H9 (cell line): ENCODE measurements around the gene FAM221B. TPM values are rescaled to one million over a fixed set of nuclear protein-coding genes. Genes with fewer than 3 reads are reported as not detected.

ENCODE experiments used
- DNase-seq: peaks from one replicate; pipeline ENCODE4 v3.0.0-alpha.2; 2017
- H2AFZ ChIP-seq: one replicate; pipeline ENCODE4 v1.6.1; 2013; ENCODE audit warnings: mild to moderate bottlenecking, low read length, control low read depth, moderate library complexity
- H2AK5ac ChIP-seq: 2 replicates; pipeline ENCODE4 v1.6.1; 2013; ENCODE audit warnings: low read length, control low read depth, mixed read lengths; ENCODE audit not compliant: insufficient read length
- H2BK120ac ChIP-seq: one replicate; pipeline ENCODE4 v1.6.1; 2013; ENCODE audit warnings: low read depth, mild to moderate bottlenecking, low read length, control low read depth, inconsistent platforms; ENCODE audit not compliant: poor library complexity, severe bottlenecking
- H2BK12ac ChIP-seq: 2 replicates; pipeline ENCODE4 v1.6.1; 2013; ENCODE audit warnings: low read length, control low read depth, mixed read lengths, low read depth; ENCODE audit not compliant: insufficient read length
- H2BK15ac ChIP-seq: 2 replicates; pipeline ENCODE4 v1.6.1; 2013; ENCODE audit warnings: low read depth, low read length, control low read depth
- H2BK20ac ChIP-seq: one replicate; pipeline ENCODE4 v1.6.1; 2013; ENCODE audit warnings: low read depth, mild to moderate bottlenecking, low read length, control low read depth, inconsistent platforms; ENCODE audit not compliant: poor library complexity, severe bottlenecking
- H2BK5ac ChIP-seq: 2 replicates; pipeline ENCODE4 v1.6.1; 2013; ENCODE audit warnings: low read length, control low read depth, mixed read lengths; ENCODE audit not compliant: insufficient read length
- H3K14ac ChIP-seq: 2 replicates; pipeline ENCODE4 v1.6.1; 2013; ENCODE audit warnings: low read length, control low read depth; ENCODE audit not compliant: insufficient read depth
- H3K18ac ChIP-seq: 2 replicates; pipeline ENCODE4 v1.6.1; 2013; ENCODE audit warnings: low read depth, mild to moderate bottlenecking, mixed read lengths, low read length, control low read depth; ENCODE audit not compliant: insufficient read length
- H3K23ac ChIP-seq: 2 replicates; pipeline ENCODE4 v1.6.1; 2013; ENCODE audit warnings: low read length, control low read depth, mixed read lengths, low read depth; ENCODE audit not compliant: insufficient read length
- H3K23me2 ChIP-seq: 2 replicates; pipeline ENCODE4 v1.6.1; 2013; ENCODE audit warnings: low read depth, mild to moderate bottlenecking, mixed read lengths, low read length, control low read depth; ENCODE audit not compliant: insufficient read length, poor library complexity, severe bottlenecking
- H3K27ac ChIP-seq: 2 replicates; pipeline ENCODE4 v1.5.1; 2013; ENCODE audit warnings: low read length, control low read depth, mixed read lengths, low read depth; ENCODE audit not compliant: insufficient read length
- H3K27me3 ChIP-seq: 2 replicates; pipeline ENCODE4 v1.6.1; 2013; ENCODE audit warnings: low read length, control low read depth, inconsistent platforms; ENCODE audit not compliant: insufficient read depth
- H3K4ac ChIP-seq: 2 replicates; pipeline ENCODE4 v1.6.1; 2013; ENCODE audit warnings: low read depth, mild to moderate bottlenecking, control low read depth, inconsistent platforms, low read length, moderate library complexity
- H3K4me1 ChIP-seq: 2 replicates; pipeline ENCODE4 v1.6.1; 2013; ENCODE audit warnings: low read length, control low read depth, inconsistent platforms; ENCODE audit not compliant: insufficient read depth
- H3K4me2 ChIP-seq: 2 replicates; pipeline ENCODE4 v1.6.1; 2013; ENCODE audit warnings: low read length, control low read depth, mixed read lengths; ENCODE audit not compliant: insufficient read length, insufficient read depth
- H3K56ac ChIP-seq: 2 replicates; pipeline ENCODE4 v1.6.1; 2013; ENCODE audit warnings: low read depth, mild to moderate bottlenecking, mixed read lengths, low read length, control low read depth; ENCODE audit not compliant: insufficient read length
- H3K79me1 ChIP-seq: 2 replicates; pipeline ENCODE4 v1.6.1; 2013; ENCODE audit warnings: low read depth, mild to moderate bottlenecking, moderate library complexity, low read length, control low read depth, inconsistent platforms; ENCODE audit not compliant: insufficient read depth, poor library complexity, severe bottlenecking
- H3K79me2 ChIP-seq: 2 replicates; pipeline ENCODE4 v1.6.1; 2013; ENCODE audit warnings: low read length, control low read depth, inconsistent platforms; ENCODE audit not compliant: insufficient read depth
- H3K9ac ChIP-seq: 2 replicates; pipeline ENCODE4 v1.6.1; 2013; ENCODE audit warnings: low read length, control low read depth, mixed read lengths; ENCODE audit not compliant: insufficient read length; ENCODE audit errors: extremely low read depth
- H3K9me3 ChIP-seq: one replicate; pipeline ENCODE4 v1.6.1; 2013; ENCODE audit warnings: low read depth, low read length, inconsistent platforms; ENCODE audit not compliant: control insufficient read depth
- H3T11ph ChIP-seq: one replicate; pipeline ENCODE4 v1.6.1; 2013; ENCODE audit warnings: mild to moderate bottlenecking, low read length, control low read depth, inconsistent platforms
- H4K20me1 ChIP-seq: one replicate; pipeline ENCODE4 v1.6.1; 2013; ENCODE audit not compliant: control insufficient read depth, insufficient read length, insufficient read depth
- H4K5ac ChIP-seq: 2 replicates; pipeline ENCODE4 v1.6.1; 2013; ENCODE audit warnings: low read depth, mild to moderate bottlenecking, mixed read lengths, low read length, control low read depth; ENCODE audit not compliant: insufficient read length
- H4K8ac ChIP-seq: replicated peaks from 2 replicates; pipeline ENCODE4 v1.6.1; 2013; ENCODE audit warnings: low read length, control low read depth, mixed read lengths, low read depth; ENCODE audit not compliant: insufficient read length
- H4K91ac ChIP-seq: 2 replicates; pipeline ENCODE4 v1.6.1; 2013; ENCODE audit warnings: low read depth, mild to moderate bottlenecking, moderate library complexity, mixed read lengths, low read length, control low read depth; ENCODE audit not compliant: insufficient read length
- H3K27ac Mint-ChIP-seq, 3 experiments: 2 replicates in 2 of 3; 3 replicates in 1 of 3; pipeline ENCODE4 v1.8.0; 2020 to 2021; ENCODE audit warnings: mixed read lengths in 3 of 3, mild to moderate bottlenecking in 1 of 3, moderate library complexity in 1 of 3
- H3K27me3 Mint-ChIP-seq: 2 replicates; pipeline ENCODE4 v1.8.0; 2021; ENCODE audit warnings: low read depth, mild to moderate bottlenecking, moderate library complexity, mixed read lengths
- H3K36me3 Mint-ChIP-seq, 3 experiments: 2 replicates in 2 of 3; 3 replicates in 1 of 3; pipeline ENCODE4 v1.8.0; 2020 to 2021; ENCODE audit warnings: low read depth in 3 of 3, mixed read lengths in 3 of 3; ENCODE audit not compliant: insufficient read depth in 1 of 3
- H3K4me1 Mint-ChIP-seq, 2 experiments: 2 replicates each; pipeline ENCODE4 v1.8.0; 2020; ENCODE audit warnings: mixed read lengths in 2 of 2
- H3K4me3 Mint-ChIP-seq, 2 experiments: 2 replicates in 1 of 2; 3 replicates in 1 of 2; pipeline ENCODE4 v1.8.0; 2020 to 2021; ENCODE audit warnings: mild to moderate bottlenecking in 2 of 2, mixed read lengths in 2 of 2, moderate library complexity in 1 of 2
- H3K9me3 Mint-ChIP-seq, 2 experiments: 2 replicates in 1 of 2; 3 replicates in 1 of 2; pipeline ENCODE4 v1.8.0; 2020; ENCODE audit warnings: mild to moderate bottlenecking in 2 of 2, mixed read lengths in 2 of 2, moderate library complexity in 1 of 2
- WGBS: extraction: QIAGEN DNeasy Blood & Tissue Kit; methylation state at CpG from one replicate; pipeline ENCODE4 v1.1.7; 2013; ENCODE audit warnings: missing lambda C conversion rate, low lambda C conversion rate, mixed read lengths; ENCODE audit not compliant: insufficient read length; ENCODE audit errors: extremely low coverage; 5-methylcytosine and 5-hydroxymethylcytosine counted together
- total RNA-seq: library from RNA; stranded (reverse); gene quantifications from 2 replicates; pipeline ENCODE4 v1.2.1, GENCODE V29; 2021
- TF ChIP-seq, protein P1 (sequence below): fragments of 200-600 bp; sonication (generic); conservative IDR thresholded peaks from 3 replicates; pipeline ENCODE4 v1.8.0; 2021; ENCODE audit warnings: antibody characterized with exemption, mild to moderate bottlenecking

The FAM221B gene
- total RNA-seq, 1 experiment from 2014 or later, result not detected

DNA sequence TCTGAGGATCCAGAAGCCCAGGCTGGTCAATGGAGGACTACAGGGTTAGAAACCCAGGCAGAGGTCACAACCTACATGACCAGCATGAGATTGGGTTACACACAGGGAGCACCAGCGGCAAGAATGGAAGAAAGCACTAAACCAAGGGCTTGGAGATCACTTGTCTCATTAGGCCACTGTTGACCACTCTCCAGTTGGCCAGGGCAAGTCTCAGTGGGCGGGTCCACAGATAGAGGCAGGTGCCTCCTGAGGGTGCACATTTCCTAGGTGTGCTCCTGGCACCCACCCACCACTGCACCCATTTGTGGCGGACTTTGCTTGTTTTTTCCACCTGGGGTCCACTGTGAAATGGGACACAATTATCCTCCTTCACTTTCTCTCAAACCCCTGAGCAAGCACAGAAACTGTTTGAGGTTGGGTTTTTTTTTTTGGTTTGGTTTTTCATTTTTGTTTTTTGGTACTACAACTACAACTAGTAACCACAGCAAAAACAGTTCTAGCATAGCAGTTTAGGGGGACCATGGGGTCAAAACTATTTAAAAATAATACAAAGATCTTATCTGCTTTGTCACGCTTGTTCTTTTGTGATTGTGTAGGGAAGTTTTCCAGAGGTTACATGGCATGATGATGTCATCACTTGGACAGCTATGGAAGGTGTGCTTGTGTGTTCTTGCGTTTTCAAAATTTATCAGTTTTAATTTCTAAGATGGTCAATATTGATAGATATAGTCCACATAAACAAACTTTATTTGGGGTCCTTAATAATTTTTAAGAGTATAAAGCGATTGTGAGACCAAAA, 31.0 kb downstream of the FAM221B start:
- H3K4ac ChIP-seq, result no peak overlapping the region
- no peaks in the 10 kb centered on the region for H4K20me1 ChIP-seq
- H3K4me2 ChIP-seq, result no peak overlapping the region
- H2AK5ac ChIP-seq, result no peak overlapping the region
- no peak overlapping the region for H3K18ac ChIP-seq
- peaks cover 0 to 5% of the 10 kb centered on the region in 2 experiments; a peak in 2 of 4 replicates for H3K4me1 Mint-ChIP-seq
- no peak overlapping the region for H3K56ac ChIP-seq
- no peak overlapping the region for H3K4me3 Mint-ChIP-seq
- H3K9ac ChIP-seq, result no peak overlapping the region
- TF ChIP-seq, protein P1, sequence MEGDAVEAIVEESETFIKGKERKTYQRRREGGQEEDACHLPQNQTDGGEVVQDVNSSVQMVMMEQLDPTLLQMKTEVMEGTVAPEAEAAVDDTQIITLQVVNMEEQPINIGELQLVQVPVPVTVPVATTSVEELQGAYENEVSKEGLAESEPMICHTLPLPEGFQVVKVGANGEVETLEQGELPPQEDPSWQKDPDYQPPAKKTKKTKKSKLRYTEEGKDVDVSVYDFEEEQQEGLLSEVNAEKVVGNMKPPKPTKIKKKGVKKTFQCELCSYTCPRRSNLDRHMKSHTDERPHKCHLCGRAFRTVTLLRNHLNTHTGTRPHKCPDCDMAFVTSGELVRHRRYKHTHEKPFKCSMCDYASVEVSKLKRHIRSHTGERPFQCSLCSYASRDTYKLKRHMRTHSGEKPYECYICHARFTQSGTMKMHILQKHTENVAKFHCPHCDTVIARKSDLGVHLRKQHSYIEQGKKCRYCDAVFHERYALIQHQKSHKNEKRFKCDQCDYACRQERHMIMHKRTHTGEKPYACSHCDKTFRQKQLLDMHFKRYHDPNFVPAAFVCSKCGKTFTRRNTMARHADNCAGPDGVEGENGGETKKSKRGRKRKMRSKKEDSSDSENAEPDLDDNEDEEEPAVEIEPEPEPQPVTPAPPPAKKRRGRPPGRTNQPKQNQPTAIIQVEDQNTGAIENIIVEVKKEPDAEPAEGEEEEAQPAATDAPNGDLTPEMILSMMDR, result no peak
- no peaks in the 10 kb centered on the region for H3K4me1 ChIP-seq
- H3K9me3 ChIP-seq, result no peaks in the 10 kb centered on the region
- no peaks in the 10 kb centered on the region for H3K23me2 ChIP-seq
- no CpG with 5 or more reads among the region's 6 CpGs for WGBS
- no peak for DNase-seq
- no peak overlapping the region for H2BK5ac ChIP-seq
- no peaks in the 10 kb centered on the region; the same call in 1 of the 2 replicates for H3K27me3 Mint-ChIP-seq
- no peak overlapping the region for H2BK20ac ChIP-seq
- no peak overlapping the region for H4K5ac ChIP-seq
- H3K27me3 ChIP-seq, result no peaks in the 10 kb centered on the region
- no peak overlapping the region for H2BK12ac ChIP-seq
- H3K27ac ChIP-seq, result no peak overlapping the region
- H3K9me3 Mint-ChIP-seq, result no peaks in the 10 kb centered on the region
- no peaks in the 10 kb centered on the region for H3K79me2 ChIP-seq
- no peak overlapping the region for H4K8ac ChIP-seq
- H3K79me1 ChIP-seq, result no peaks in the 10 kb centered on the region
- H3K27ac Mint-ChIP-seq, result no peak overlapping the region
- H3K23ac ChIP-seq, result no peak overlapping the region
- H2BK15ac ChIP-seq, result no peak overlapping the region
- H2BK120ac ChIP-seq, result no peak overlapping the region
- H4K91ac ChIP-seq, result no peak overlapping the region
- H3K36me3 Mint-ChIP-seq, result peaks cover 0 to 10% (median 9%) of the 10 kb centered on the region in 3 experiments; a peak in 4 of 7 replicates
- H3K14ac ChIP-seq, result no peak overlapping the region
- no peak overlapping the region for H2AFZ ChIP-seq
- no peak overlapping the region for H3T11ph ChIP-seq
